DMS153 treated with DMSO at 0.1 percent for 48 hours (cell line): ENCODE data around the gene PROP1.
"Not testable (repeated sequence)": the region's sequence is repeated elsewhere in the genome, so short reads cannot be mapped to it uniquely, and the experiment has no call there.

Experiments
- DNase-seq: peaks from one replicate; lab custom pipeline; 2025; ENCODE audit not compliant: unreplicated experiment; lab: John Stamatoyannopoulos, UW

PROP1 gene

GRCh38 chr5:177945601-177946283 is 50.3 kb downstream of the PROP1 start:
- DNase-seq = not testable (repeated sequence)

DNA sequence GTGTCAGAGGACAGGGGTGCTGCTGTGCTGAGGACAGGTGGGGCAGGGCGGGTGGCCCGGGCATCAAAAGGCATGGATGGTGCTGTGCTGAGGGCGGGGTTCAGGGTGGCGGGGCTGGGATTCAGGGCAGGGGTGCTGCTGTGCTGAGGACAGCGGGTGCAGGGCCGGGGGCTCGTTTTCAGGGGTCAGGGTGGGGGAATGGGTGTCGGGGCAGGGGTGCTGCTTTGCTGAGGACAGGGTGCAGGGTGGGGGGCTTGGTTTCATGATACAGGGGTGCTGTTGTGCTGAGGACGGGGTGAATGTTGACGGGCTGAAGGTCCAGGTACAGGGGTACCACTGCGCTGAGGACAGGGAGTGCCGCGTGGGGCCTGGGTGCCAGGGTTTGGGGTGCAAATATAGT is 50.9 kb downstream of the PROP1 start:
- not testable (repeated sequence) for DNase-seq

GRCh38 chr5:177943805-177944736 is 52.0 kb downstream of the PROP1 start:
- DNase-seq = not testable (repeated sequence)

DNA sequence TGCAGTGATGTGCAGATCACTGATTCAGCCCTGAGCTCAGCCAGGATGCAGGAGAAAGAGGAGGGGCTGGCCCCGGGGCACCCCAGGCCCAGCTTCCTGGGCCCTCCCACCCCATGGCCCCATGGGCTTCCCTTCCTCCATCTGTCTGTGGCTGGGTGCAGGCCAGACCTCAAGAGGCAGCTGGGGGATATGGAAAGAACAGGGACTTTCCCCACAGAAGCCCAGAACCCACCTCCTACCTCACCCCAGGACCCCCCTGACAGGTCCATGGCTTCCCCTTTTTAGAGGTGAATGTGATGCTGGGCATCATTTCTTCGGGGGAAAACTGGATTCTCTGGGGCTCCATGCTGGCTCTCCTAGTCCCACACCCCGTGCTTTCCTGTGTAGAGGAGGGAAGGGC is 53.1 kb downstream of the PROP1 start:
- not testable (repeated sequence) for DNase-seq
